Loucy (cell line): Measurements from ENCODE around the gene RHOU.

Source experiments
- EZH2phosphoT487 ChIP-seq: fragments of 200-600 bp; IDR thresholded peaks from 2 replicates; pipeline ENCODE4 v1.6.1; 2018; ENCODE audit warnings: antibody characterized with exemption, mild to moderate bottlenecking, moderate library complexity, borderline replicate concordance
- TF ChIP-seq, protein P1 (sequence below): fragments of 200-600 bp; sonication (generic); conservative IDR thresholded peaks from 2 replicates; pipeline ENCODE4 v1.5.1; 2014; ENCODE audit warnings: mild to moderate bottlenecking, antibody characterized with exemption, low read length

DNA sequence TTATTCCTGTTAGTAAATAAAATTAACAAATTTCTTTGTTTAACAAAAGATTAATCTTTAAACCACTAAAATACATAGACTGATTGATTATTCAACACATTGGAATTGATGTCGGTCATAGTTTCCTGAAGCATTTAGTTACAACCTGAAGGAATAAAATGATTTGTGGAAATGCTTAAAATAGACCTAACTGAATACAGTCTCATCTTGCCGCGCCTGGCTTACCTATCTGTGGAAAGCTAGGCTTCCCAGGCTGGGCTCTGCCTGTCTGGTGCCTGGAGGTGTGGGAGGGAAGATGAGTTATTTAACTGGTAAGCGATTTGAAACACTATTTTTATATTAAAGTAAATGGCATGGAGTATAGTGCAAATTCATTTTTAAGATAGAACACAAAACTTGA, 10.2 kb downstream of the RHOU start:
- TF ChIP-seq, protein P1, sequence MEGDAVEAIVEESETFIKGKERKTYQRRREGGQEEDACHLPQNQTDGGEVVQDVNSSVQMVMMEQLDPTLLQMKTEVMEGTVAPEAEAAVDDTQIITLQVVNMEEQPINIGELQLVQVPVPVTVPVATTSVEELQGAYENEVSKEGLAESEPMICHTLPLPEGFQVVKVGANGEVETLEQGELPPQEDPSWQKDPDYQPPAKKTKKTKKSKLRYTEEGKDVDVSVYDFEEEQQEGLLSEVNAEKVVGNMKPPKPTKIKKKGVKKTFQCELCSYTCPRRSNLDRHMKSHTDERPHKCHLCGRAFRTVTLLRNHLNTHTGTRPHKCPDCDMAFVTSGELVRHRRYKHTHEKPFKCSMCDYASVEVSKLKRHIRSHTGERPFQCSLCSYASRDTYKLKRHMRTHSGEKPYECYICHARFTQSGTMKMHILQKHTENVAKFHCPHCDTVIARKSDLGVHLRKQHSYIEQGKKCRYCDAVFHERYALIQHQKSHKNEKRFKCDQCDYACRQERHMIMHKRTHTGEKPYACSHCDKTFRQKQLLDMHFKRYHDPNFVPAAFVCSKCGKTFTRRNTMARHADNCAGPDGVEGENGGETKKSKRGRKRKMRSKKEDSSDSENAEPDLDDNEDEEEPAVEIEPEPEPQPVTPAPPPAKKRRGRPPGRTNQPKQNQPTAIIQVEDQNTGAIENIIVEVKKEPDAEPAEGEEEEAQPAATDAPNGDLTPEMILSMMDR: no peak
- no peak for TF ChIP-seq EZH2phosphoT487
